HG03066 (cell line): ENCODE data around the gene TNFRSF18.

ENCODE experiments used
- ATAC-seq: cut with Tn5 transposase; IDR thresholded peaks from one replicate; pipeline ENCODE4 v1.9.1; 2021; ENCODE audit warnings: low read depth; ENCODE audit not compliant: unreplicated experiment

The TNFRSF18 gene

DNA sequence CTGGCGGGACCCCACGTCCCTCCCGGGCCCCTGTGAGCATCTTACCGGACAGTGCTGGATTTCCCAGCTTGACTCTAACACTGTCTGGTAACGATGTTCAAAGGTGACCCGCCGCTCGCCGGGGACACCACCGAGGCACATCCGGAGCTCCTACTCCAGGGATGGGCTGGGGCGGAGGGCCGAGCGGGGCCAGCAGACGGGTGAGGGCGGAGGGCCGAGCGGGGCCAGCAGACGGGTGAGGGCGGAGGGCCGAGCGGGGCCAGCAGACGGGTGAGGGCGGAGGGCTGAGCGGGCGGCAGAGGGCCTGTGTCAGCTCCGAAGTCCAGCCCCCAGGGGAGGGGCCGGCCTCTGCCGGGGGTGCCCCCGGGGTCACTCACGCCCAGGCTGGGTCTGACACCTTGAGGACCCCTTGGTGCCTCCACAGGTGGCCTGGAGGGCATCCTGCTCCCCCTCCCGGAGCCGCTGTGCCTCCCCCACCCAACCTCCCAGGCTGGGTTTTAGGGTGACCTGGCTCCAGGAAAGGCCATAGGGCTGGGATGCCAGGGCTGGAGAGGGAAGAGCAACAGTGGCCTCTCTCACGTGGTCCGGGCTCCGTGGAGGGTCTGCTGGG is 38.4 kb downstream of the TNFRSF18 start:
- no peak for ATAC-seq

DNA sequence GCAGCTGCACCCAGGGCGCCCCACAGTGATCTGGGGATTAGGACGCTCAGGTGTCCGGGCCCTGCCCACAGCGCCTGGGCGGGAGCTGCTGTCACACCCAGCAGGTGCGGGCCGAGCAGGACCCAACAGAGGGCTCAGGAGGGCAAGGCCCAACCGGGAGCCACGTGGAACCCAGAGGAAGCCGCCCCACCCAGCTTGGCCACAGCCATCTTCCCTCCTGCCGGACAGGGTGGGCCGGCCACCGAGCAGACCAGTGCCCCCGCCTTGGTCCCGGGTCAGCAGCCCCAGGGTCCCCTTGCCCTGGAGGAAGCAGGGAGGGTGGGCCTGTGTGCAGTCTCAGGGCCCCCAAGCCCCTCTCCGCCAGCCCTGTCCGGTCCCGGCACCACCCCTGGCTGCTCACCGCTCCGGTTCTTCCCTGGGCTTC is 39.0 kb downstream of the TNFRSF18 start:
- no peak for ATAC-seq

DNA sequence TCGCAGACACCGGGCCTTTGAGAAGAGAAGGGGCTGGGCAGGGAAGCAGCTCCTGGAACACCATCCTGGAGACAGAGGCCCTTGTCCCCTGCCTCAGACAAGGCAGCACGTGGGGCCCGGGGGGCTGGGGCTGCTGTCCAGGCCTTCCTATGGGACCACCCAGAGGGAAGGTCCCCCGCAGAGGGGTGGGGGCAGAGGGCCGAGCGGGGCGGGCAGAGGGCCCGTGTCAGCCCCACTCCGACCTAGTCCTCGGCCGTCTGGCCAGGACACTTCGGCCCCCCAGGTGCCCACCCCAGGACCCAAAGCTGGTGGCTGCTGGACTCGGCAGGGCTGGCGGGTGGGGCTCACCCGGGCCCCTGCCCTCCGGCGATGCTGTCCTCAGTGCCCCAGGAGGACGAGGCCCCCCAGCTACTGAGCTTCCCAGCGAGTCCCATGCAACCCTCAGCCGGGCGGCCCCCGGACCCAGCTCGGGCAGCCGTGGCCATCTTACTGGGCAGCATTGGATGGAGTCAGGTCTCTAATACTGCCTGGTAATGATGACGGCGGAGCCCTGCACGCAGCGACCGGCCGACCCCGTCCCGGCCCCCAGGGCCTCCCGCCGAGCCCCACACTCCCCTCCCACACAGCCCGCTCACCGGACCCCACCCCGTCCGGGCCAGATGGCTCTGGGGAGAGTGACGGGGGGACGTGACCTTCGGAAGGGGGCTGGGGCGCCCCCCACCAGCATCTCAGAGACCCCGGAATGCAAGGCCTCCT is 39.6 kb downstream of the TNFRSF18 start:
- no peak for ATAC-seq

DNA sequence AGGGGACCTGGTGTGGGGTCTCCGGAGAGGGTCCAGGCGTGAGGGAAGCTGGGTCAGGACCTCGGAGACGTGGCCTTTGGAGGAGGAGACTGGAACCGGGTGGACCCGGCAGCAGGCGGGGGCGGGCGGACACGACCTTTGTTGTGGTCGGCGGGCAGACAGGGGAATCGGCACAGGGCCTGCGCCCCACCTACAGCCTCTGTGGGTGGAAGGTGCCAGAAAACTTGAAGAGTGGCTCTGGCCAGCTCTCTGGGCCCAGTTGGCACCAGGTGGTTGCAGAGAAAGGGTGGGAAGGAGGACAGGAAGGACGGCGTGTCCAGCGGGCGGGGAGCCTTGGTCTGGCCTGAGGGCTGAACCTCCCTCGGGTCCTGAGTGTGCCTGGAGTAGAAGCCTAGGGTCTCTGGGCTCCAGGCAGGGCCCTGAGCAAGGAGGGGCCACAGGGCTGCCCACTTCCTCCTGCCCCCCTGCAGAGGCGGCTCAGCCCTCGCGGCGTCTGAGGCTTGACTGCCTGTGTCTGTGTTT is 40.4 kb downstream of the TNFRSF18 start:
- no peak for ATAC-seq

DNA sequence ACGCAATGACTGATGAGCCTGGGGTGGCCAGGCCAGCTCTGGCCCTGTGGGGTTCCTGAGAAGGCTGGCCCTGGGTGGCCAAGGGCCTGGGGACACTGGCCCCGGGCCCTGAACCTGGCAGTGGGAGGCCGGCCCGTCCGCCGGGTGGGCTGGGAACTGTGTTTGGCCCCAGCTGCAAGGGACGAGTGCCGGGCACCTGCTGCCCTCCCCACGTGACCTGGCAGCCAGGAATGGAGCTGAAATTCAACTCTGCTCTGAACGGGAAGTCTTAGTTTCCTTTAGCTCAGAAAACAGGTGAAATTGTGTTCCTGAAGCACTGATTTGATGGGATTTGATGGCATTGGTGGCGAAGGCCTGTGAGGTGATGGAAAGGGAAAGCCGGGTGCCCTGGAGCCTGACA is 40.9 kb downstream of the TNFRSF18 start:
- ATAC-seq, result no peak

DNA sequence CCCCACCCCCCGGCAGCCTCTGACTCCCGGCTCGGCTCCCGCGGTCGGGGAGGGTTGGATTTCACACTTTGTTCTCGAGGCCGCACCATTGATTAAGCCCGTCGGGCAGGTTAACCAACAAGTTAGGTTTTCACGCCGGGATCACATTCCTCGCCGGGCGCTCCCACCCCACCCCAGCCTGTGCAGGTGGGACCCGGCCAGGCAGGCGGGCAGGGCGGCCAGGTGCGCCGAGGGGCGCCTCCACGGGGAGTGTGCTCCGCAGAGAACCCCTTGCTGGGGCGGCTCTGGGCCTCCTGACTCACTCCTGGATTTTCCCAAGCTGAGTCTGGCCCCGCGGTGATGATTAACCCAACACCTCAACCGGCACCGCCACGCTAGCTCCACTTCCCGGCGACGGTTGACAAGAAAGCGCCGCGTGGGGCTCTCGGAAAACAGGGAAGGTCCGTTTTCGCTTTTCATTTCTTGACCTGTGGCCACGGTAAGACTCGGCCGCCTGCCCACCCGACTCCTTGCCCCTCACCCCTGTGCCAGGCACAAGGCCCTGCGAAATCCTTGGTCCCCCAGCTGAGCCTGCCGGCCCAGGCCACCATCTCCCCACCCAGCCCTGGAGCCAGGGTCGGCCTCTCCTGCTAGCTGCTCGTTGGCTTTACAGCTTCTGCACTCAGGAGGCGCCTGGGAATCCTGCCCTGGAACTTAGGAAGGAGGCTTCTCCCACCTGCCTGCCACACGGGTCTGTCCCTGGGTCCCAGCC is 41.5 kb downstream of the TNFRSF18 start:
- ATAC-seq, result no peak

DNA sequence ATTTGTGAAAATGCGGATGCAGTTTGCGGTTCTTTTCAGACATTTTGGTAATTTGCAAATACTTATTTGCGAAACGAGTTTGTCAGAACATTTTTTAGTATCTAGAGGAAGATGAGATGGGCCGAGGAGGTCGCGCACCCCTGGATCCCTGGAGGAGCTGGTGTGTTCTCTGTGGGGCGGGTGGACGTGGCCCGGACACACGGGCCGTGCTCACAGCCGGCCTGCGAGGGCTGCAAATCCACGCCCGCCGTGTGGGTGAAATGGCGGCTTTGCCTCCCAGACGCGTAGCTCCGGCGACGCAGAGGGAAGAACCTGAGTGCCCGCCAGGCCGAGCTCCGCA is 42.1 kb downstream of the TNFRSF18 start:
- no peak for ATAC-seq

DNA sequence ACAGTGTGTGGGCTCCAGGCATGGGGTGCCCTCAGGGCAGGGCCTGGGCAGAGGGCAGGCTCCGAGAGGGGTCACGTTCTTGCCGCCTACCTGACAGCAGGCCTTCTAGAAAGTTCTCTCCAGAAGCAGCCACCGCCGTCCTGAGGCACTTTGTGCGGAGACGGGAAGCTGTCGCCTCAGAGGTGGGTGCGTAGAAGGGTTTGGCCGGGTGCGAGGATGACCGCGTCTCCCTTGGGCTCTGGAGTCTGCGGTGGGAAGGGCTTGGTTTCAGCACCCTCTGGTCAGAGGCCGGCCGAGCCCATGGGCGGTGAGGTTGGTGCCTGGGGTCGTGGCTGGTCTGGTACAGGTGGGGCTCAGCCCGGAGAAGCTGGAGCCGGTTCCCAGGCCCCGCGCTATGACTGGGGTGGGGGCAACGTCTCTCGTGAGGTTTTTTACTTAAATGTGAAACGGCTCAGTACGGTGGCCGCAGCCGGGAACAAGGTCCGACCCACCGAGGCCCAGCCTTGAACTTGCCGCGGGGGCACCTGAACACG is 42.8 kb downstream of the TNFRSF18 start:
- no peak for ATAC-seq

DNA sequence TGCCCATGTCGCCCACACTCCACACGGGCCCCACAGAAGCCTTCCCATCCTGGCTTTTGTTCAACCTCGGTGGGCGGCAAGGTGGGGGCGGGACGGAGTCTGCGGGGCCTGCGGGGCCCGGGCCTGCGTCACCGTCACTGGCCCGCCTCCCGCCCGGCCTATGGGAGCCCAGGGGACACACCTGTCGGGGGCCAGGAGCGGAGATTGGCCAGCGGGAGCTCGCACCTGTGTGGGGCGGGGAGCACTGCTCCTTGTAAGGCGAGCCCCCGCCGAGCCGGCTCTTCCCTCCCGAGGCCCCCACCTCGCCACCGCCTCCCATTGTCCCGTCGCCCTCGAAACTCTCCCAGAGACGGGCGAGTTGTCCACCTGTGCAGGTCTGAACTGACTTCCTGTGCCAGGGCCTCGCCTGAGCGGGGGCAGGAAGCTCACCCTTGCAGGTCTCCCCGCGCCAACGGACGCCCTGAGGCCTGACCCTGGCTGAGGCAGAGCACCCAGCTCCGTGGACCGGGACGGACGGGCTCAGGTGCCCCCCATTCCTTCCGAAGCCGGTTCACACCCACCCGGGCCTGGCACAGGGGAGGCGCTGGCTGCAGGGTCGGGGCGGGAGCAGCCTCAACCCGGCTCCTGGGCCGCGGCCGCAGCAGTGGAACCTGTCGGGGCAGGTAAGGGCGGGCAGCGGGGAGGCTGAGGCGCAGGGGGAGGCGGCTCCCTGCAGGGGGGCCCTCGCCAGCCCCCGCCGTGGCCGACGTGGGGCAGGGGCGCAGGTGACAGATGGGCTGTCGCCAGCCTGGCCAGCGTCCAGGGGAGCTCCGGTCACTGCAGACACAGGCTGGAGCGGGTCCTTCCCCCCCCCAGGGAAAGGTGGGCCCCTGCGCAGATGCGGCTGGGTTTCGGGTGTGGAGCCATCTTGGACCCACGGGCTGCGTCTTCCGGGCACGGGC is 43.5 kb downstream of the TNFRSF18 start:
- no peak for ATAC-seq

DNA sequence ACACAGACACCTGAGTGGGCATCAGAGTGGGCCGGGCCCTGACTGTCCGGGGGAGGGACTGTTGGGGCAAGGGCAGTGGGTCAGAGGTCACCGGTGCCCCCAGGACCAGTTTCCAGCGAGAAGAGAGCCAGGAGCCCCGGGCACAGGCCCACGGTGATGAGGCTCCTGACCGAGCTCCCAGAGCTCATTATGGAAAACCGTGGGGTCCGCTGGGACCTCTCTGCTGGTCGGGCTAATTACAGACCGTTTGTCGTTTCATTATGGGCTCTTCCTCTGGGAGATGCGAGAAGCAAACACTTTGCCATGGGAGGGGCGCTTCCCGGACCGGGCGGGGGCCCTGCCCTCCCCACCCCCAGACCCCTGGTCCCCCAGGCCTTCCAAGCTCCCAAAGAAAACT is 44.7 kb downstream of the TNFRSF18 start:
- no peak for ATAC-seq

DNA sequence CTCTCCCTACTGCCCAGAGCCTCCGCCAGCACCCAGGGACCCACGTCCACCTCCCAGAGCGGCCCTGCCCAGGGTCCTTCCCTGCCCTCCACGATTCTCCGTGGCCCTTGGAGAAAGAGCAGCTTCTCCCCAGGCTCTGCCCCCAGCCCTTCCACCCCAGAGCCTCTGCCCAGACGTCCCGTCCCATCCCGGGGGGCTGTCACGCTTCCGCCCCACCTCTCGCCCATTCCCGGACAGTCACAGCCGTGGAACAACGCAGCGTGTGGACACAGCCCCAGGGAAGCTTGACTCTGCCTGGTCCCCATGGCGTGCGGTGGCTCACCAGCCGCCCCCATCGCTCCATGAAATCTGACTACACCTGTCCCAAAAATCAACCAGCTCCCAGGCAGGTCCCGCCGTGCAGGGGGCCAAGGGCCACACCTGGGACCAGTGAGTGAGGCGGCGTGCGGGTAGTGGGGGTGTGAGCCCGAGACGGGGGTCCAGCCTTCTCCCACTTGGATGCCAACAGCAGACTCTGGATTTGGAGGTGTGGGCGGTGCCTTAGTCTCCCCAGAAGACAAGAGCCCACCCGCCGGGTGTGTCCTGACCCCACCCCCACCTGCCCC is 45.2 kb downstream of the TNFRSF18 start:
- ATAC-seq, result no peak

DNA sequence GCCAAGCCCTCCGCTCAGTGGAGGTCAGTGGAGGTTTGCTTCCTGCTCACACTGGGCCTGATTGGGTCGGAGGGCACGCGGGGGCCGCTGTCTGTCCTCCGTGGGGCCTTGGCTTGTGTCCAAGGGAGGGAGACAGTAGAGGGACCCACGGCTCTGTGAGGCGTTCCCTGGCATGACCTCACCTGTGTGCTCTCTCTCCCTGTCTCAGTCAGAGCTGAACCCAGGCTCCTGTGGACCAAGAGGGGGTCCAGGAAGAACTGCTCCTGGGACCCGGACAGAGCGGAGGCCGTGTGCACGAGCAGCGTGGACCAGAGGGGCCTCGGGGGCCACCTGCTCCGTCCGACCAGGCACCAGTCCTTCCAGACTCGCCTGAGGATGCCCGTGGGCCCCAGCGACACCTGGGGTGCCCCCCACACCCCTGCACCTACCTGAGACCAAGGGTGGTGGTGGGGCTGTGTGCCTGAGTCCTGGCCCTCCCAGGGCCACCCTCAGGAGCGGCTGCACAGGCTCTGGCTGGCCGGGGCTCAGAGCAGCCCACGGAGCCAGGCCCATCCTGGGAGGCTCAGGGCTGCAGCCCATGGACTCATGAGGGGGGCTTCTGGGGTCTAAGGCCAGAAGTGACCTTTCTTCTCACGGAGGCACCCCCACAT is 46.0 kb downstream of the TNFRSF18 start:
- no peak for ATAC-seq

DNA sequence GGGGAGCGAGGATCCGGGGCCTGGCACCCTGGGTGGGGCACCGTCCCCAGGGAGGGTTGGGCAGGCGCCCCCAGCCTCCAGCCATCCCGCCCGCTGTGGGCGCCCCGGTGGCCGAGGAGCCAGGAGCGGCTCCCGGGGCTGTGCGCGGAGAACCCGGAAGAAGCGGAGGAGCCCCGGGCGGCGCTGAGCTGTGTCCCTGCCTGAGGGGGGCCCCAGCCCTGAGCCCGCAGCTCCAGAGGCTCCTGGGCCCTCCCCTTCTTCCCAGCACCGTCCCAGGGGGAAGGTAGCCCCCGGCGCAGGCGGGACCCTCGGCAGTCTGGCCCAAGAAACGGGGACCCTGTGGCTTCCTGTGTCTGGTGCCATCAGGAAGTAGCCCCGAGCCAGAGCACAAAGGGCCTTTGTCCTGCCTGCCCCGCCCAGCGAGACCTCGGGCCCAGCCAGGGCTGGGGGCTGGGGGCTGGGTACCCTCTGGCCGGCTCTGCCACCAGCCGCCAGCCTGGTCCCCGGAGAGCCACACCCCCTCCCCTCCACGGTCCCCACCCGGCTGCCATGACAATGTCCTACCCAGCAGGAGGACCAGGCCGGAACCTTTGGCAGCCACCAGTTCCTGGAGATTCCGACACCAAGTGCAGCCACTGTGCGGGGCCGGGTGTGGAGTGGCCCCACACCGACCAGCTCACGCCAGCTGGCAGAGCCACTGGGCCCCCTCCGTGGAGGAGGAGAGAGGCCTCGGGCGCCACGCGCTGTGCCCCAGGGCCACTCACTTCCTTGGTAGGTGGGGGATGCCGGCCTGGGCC is 48.3 kb downstream of the TNFRSF18 start:
- ATAC-seq, result peak; percentile 50

DNA sequence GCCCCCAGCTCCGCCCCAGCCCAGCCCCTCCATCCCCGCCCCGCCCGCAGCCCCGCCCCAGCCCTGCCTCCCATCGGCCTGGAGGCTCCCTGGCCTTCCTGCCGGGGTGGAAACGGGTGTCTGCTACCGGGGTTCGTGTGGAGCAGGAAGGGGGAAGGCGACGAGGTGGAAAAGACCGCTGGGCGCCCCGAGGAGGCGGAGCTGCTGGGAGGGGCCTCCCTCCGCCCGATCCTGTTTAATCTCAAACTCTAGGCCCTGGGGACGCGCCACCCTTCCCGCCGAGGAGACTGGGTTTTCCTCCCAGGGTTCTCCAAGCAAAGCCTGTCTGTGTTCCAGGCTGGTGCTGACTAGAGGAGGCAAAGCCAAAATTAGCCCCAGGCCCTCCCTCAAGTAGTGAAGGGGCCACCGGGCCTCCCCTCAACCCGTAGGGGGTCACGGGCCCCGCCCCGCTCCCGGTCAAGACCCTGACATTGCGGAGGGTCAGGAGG is 48.9 kb downstream of the TNFRSF18 start:
- ATAC-seq, result peak; percentile 51

DNA sequence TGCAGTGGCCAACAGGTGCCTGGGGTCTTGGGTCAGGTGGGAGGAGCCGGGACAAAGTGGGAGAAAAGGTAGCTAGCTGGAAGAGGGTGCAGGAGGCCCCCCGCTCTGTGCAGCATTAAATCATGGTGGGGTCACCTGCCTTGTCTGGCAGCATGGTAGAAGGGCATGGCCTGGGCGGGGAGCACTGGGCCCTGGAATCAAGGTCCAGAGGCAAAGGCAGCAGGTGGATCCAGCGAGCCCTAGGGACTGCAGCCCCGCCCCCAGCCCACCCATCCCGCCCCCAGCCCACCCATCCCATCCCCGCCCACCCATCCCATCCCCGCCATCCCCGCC is 49.4 kb downstream of the TNFRSF18 start:
- ATAC-seq, result no peak

DNA sequence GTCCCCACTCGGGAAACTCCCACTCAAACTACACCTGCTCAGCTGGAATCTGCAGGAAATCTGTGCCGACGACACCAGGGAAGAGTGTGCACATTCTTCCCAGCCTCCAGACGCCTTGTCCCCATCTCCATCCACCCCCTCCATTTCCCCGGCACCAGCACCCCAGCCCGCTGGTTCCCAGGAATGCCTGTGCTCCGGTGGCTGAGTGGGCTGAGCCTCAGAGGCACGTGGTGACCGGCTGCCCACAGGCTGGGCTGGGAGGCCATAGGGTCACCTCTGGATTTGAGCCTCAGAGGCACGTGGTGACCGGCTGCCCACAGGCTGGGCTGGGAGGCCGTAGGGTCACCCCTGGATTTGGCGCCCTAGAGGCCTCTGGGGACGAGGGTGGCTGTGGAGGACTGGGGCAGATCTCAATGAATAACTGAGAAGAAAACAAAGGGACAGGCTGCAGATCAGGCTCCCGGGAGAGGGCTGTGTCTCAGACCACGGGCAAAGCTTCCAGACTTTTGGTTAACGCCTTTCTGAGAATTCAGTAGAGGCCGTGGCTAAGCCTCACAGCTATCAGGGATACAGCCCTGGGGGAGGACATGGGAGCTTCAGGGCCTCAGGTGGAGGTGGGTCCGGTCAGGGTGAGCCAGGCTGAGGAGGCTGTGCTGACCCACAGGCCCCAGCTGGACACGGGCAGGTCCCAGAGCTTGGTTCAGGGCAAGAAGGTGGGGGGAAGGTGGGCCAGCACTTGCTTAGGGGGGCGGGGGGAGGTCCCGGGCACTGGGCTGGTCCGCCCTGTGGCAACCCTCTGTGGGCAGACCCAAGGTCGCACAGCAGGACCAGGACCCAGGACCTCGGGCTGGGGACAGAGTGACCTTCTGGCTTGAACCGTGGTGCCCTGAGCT is 50.0 kb downstream of the TNFRSF18 start:
- ATAC-seq, result no peak

DNA sequence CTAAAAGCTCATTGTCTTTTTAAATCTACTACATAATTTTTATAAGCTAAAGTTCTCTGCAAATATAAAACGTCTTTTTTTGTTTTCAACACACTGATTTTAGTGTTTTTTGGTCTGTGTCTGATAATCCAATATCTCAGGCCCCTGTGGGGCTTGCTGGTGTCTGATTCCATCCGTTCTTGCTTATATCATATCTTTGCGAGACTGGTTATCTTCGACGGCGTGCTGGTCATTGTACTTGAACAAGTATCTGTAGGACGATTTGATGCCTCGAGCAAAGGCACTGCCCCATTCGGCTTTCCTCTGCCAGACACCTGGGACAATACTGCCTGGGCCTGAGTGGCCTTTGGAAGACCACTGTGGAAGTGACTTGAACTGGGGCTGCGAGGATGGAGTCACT is 51.1 kb downstream of the TNFRSF18 start:
- ATAC-seq, result no peak

DNA sequence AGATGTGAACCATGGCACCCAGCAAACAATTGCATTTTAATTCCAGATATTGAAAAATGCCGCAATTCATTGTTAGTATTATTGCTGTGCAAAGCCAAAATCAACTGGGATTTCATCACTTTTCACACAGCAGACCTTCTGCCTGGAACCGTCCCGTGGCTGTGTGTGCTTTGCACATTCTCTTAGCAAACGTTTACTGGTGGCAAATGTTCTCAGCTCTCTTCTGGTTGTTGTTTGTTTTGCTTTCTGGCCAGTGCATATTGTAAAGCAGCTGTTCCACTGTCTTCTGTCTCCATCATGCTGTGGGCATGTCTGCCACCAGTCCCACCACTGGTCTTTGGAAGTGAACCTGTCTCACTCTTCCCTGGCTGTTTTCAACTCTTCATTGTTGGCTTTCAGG is 52.5 kb downstream of the TNFRSF18 start:
- no peak for ATAC-seq
